GM13977 (cell line): ENCODE data around the gene INTS1.

Experiments
- DNase-seq: peaks from one replicate; pipeline ENCODE4 v3.0.0; 2012; ENCODE audit warnings: low spot score
- CTCF ChIP-seq: IDR thresholded peaks from 2 replicates; pipeline ENCODE4 v1.5.1; 2012; ENCODE audit warnings: mild to moderate bottlenecking, control low read depth; ENCODE audit not compliant: insufficient read depth; ENCODE audit errors: extremely low read depth, missing control alignments
- in situ Hi-C: fragments of 300-500 bp; cut with MboI; formaldehyde crosslinking; loops from one replicate; pipeline ENCODE4 v1.12.0; 2022; ENCODE audit warnings: low sequenced_read_pairs, low pct_unique_long_range_greater_than_20kb, mixed read lengths, inconsistent platforms; ENCODE audit not compliant: unreplicated experiment

INTS1 gene

GRCh38 chr7:1488016-1488415 is 16.2 kb downstream of the INTS1 start:
- in situ Hi-C loops = no loop called here

GRCh38 chr7:1487466-1487865 is 16.7 kb downstream of the INTS1 start:
- DNase-seq = no peak
- in situ Hi-C loops = no loop called here
- TF ChIP-seq CTCF = no peak

More at GRCh38 chr7:1488016-1488415, 16.2 kb downstream of the INTS1 start:
- DNase-seq = no peak
- no peak for TF ChIP-seq CTCF

DNA sequence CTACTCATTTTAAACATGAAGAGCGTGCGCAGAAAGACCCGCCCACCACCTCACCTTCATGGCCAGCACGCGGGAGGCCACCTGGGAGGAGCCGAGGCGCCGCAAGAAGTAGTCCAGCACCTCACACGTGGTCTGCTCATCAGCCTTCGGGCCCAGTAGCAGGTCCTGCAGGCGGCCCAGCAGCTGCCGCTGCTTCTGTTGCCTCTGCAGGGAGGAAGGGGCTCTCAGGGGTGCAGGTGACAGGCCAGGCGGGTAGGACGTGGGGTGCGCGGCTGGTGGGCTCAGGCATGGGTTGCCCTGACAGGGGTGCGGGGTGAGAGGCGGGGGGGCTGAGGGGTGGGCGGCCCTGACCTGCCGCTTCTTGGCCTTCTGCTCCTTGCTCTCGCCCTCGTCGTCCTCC is 17.6 kb downstream of the INTS1 start:
- in situ Hi-C loops = no loop called here
- TF ChIP-seq CTCF = no peak
- no peak for DNase-seq

- no peak for TF ChIP-seq CTCF
- in situ Hi-C loops = no loop called here
- DNase-seq = no peak
Observed at GRCh38 chr7:1485156-1485555, 19.0 kb downstream of the INTS1 start.

GRCh38 chr7:1484569-1484968 is 19.6 kb downstream of the INTS1 start:
- no peak for DNase-seq
- no peak for TF ChIP-seq CTCF
- in situ Hi-C loops = no loop called here

DNA sequence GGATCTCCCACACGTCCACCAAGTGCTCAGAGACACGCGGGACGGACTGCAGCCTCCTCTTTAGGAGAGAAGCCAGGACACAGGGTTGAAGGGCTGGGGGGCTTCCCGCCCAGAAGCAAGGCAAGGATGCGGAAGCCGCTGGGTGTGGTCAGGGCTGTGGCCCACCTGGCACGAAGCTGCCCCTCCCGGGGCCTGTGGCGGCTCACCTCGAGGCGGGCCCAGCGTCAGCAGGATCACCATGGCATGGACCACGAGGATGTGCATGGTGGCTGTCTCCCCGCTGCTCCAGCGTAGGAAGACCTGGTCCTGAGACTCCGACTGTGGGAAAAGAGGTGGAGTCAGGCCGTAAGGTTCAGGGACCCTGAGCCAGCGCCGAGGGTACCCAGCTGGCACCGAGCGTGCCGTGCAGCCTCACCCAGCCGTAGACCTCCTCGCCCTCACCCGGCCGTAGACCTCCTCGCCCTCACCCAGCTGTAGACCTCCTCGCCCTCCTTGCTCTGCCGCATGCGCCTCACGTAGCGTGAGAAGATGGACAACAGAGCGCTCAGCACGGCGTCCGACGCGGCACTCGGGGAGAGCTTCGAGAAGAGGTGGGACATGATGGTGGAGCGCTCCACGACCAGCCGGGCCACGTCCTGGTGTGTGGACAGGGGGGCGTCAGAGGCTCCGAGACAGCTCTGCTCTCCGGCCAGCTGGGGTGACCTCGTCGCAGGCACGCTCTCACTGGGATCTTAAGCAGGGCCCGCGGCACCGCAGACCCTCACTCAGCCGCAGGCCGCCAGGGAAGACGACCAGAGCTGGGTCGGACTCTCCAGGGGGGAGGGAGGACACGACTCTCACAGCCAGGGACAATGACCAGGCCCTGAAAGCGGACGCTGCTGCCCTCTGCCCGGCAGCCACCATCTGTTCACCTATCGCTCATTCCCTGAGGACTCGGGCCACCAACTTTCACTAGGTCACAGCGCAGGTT is 20.4 kb downstream of the INTS1 start:
- no peak for DNase-seq
- TF ChIP-seq CTCF = no peak
- in situ Hi-C loops = no loop called here
